ENCODE data around the gene STX11.

GRCh38 chr6:144139817-144140216 is 10.5 kb upstream of the STX11 start:
- TF ChIP-seq POLR2AphosphoS5 (IDR thresholded peaks at IDR 0.05) (no peak), CTCF (IDR thresholded peaks at IDR 0.05 in 8 of 11, conservative IDR thresholded peaks at IDR 0.05 in 3 of 11) (no peak)

Data from spleen (tissue), 7 donors.